Activated T-cell treated with anti-CD3 and anti-CD28 coated beads, Interleukin-2, amount 50 U/mL, for 24 hours (primary cell): Measurements from ENCODE around the gene GPR63.

Experiments used
- DNase-seq: peaks from one replicate; pipeline ENCODE4 v3.0.0-alpha.2; 2020
- H3K27ac Mint-ChIP-seq: 2 replicates; pipeline ENCODE4 v1.8.0; 2020; ENCODE audit warnings: mild to moderate bottlenecking, mixed read lengths
- H3K27me3 Mint-ChIP-seq: 2 replicates; pipeline ENCODE4 v1.8.0; 2020; ENCODE audit warnings: mixed read lengths
- H3K36me3 Mint-ChIP-seq: 2 replicates; pipeline ENCODE4 v1.8.0; 2020; ENCODE audit warnings: low read depth, mixed read lengths
- H3K4me1 Mint-ChIP-seq: 2 replicates; pipeline ENCODE4 v1.8.0; 2020; ENCODE audit warnings: low read depth, mixed read lengths
- H3K4me3 Mint-ChIP-seq: 2 replicates; pipeline ENCODE4 v1.8.0; 2020; ENCODE audit warnings: mild to moderate bottlenecking, moderate library complexity, mixed read lengths
- H3K9me3 Mint-ChIP-seq: 2 replicates; pipeline ENCODE4 v1.8.0; 2020; ENCODE audit warnings: mixed read lengths

The GPR63 gene

DNA sequence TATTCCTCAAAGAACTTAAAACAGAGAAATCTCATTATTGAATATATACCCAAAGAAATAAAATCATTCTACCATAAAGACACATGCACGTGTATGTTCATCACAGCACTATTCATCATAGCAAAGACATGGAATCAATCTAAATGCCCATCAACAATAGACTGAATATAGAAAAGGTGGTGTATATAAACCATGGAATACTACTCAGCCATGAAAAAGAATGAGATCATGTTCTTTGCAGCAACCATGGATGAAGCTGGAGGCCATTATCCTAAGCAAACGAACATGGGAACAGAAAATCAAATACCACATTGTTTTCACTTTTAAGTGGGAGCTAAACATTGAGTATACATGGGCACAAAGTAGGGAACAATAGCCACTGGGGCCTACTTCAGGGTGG, 12.3 kb upstream of the GPR63 start:
- no peak for DNase-seq
- no peak overlapping the region for H3K27ac Mint-ChIP-seq
- H3K4me1 Mint-ChIP-seq: no peaks in the 10 kb centered on the region

GRCh38 chr6:96844530-96844929, 7.3 kb upstream of the GPR63 start:
- Mint-ChIP-seq H3K27me3 (peaks cover 39% of the 10 kb centered on the region), H3K9me3 (peaks cover 27% of the 10 kb centered on the region), H3K4me1 (no peaks in the 10 kb centered on the region), H3K36me3 (no peaks in the 10 kb centered on the region), H3K4me3 (no peak overlapping the region), H3K27ac (no peak overlapping the region)
- DNase-seq: no peak

More for the DNA sequence above, 12.3 kb upstream of the GPR63 start:
- no peaks in the 10 kb centered on the region for H3K36me3 Mint-ChIP-seq
- H3K27me3 Mint-ChIP-seq: peaks cover 29% of the 10 kb centered on the region
- H3K4me3 Mint-ChIP-seq: no peak overlapping the region
- peaks cover 25% of the 10 kb centered on the region for H3K9me3 Mint-ChIP-seq

- Mint-ChIP-seq H3K27me3 (peaks cover 50% of the 10 kb centered on the region), H3K4me3 (no peak overlapping the region), H3K27ac (no peak overlapping the region), H3K4me1 (peaks cover 11% of the 10 kb centered on the region), H3K9me3 (peaks cover 14% of the 10 kb centered on the region), H3K36me3 (no peaks in the 10 kb centered on the region)
- DNase-seq: no peak
These were observed 4.1 kb upstream of the GPR63 start for GRCh38 chr6:96841345-96841744.

GRCh38 chr6:96836631-96837080, 621 bp downstream of the GPR63 start:
- Mint-ChIP-seq H3K27ac (peak overlapping the region; percentile 7), H3K36me3 (no peaks in the 10 kb centered on the region), H3K4me1 (peaks cover 16% of the 10 kb centered on the region), H3K27me3 (peaks cover 59% of the 10 kb centered on the region), H3K9me3 (no peaks in the 10 kb centered on the region), H3K4me3 (peak overlapping the region; percentile 83)
- no peak for DNase-seq

DNA sequence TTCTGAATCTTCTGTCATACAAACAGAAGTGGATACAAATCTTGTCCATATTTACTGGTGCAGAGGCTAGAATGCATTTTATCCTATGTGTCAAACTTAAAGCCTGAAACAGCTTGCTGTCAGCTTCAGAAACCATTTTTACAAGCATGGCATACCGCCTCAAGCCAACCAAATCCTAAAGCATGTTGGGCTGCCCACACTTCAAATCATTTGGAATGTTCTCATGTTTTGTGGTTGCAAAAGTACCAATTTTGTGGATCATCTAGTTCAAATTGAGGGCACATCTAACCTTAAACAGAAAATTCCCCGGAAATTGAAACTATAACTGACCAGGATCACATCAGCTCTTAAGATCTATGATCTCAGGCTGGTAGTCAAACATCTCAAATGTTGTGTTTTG, 3.2 kb downstream of the GPR63 start:
- Mint-ChIP-seq H3K4me3 (no peak overlapping the region), H3K36me3 (peaks cover 3% of the 10 kb centered on the region), H3K4me1 (peaks cover 16% of the 10 kb centered on the region), H3K27me3 (peaks cover 63% of the 10 kb centered on the region), H3K27ac (no peak overlapping the region), H3K9me3 (no peaks in the 10 kb centered on the region)
- DNase-seq: no peak

DNA sequence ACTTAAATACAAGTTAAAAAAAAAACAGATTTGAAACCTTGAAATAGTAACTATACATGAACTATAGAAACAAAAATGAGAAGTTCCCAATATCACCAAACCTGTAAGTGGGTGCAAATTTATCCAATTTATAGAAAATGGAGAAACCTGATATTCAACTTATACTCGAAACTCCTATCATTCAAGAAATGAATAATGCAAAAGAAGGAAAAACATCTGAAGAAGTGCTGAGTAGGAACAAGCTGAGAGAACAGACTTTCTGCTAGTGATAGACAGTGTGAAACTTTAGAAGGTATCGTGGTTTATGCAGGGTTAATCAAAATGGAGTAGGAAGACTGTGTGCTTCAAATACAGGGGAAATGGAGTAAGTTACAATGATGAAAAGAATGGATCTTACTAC, 4.5 kb downstream of the GPR63 start:
- DNase-seq: no peak
- Mint-ChIP-seq H3K4me1 (peaks cover 11% of the 10 kb centered on the region), H3K4me3 (no peak overlapping the region), H3K36me3 (peaks cover 3% of the 10 kb centered on the region), H3K27me3 (peaks cover 52% of the 10 kb centered on the region), H3K27ac (no peak overlapping the region), H3K9me3 (no peaks in the 10 kb centered on the region)

- peaks cover 3% of the 10 kb centered on the region for H3K36me3 Mint-ChIP-seq
- H3K27ac Mint-ChIP-seq: no peak overlapping the region
- H3K4me1 Mint-ChIP-seq: peaks cover 3% of the 10 kb centered on the region
- DNase-seq: no peak
- H3K27me3 Mint-ChIP-seq: peaks cover 14% of the 10 kb centered on the region
- no peak overlapping the region for H3K4me3 Mint-ChIP-seq
- no peaks in the 10 kb centered on the region for H3K9me3 Mint-ChIP-seq
These were observed 10.4 kb downstream of the GPR63 start for GRCh38 chr6:96826865-96827264.

- H3K4me1 Mint-ChIP-seq: peaks cover 3% of the 10 kb centered on the region
- no peak for DNase-seq
These were observed 13.5 kb downstream of the GPR63 start for GRCh38 chr6:96823743-96824142.

GRCh38 chr6:96821034-96821433, 16.2 kb downstream of the GPR63 start:
- Mint-ChIP-seq H3K9me3 (no peaks in the 10 kb centered on the region), H3K36me3 (no peaks in the 10 kb centered on the region), H3K27ac (no peak overlapping the region), H3K4me1 (no peaks in the 10 kb centered on the region), H3K4me3 (no peak overlapping the region), H3K27me3 (peaks cover 2% of the 10 kb centered on the region)
- DNase-seq: no peak

More at GRCh38 chr6:96823743-96824142, 13.5 kb downstream of the GPR63 start:
- Mint-ChIP-seq H3K36me3 (no peaks in the 10 kb centered on the region), H3K27me3 (peaks cover 5% of the 10 kb centered on the region), H3K4me3 (no peak overlapping the region), H3K27ac (no peak overlapping the region), H3K9me3 (no peaks in the 10 kb centered on the region)

DNA sequence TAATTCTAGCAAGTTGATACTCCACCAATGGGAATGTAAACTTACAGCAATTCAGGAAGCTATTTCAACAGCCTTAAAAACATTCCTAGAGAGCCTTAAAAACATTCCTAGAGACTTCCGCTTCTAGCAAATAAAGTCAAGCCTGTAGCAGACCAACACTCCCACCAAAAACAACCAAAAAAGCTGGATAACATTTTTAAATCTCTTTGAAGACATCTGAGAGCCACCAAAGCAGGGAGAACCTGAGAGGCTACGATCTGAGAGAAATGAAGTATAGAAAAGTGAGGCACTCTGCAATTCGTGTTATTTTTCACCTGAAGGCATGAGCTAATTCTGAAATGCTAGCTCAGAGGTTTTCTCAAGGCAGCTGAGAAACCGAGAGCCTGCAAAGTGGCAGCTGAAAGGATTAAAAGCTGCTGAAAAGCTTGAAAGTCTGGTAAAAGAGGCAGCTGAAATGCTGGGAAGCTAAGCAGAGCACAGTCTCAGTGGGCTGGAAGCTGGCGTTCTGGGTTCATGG, 20.9 kb downstream of the GPR63 start:
- DNase-seq: no peak
- Mint-ChIP-seq H3K4me3 (no peak overlapping the region), H3K4me1 (no peaks in the 10 kb centered on the region), H3K36me3 (no peaks in the 10 kb centered on the region), H3K27me3 (peaks cover 13% of the 10 kb centered on the region), H3K9me3 (no peaks in the 10 kb centered on the region), H3K27ac (no peak overlapping the region)

- H3K4me1 Mint-ChIP-seq: no peaks in the 10 kb centered on the region
These were observed 22.7 kb downstream of the GPR63 start for GRCh38 chr6:96814625-96815024.

DNA sequence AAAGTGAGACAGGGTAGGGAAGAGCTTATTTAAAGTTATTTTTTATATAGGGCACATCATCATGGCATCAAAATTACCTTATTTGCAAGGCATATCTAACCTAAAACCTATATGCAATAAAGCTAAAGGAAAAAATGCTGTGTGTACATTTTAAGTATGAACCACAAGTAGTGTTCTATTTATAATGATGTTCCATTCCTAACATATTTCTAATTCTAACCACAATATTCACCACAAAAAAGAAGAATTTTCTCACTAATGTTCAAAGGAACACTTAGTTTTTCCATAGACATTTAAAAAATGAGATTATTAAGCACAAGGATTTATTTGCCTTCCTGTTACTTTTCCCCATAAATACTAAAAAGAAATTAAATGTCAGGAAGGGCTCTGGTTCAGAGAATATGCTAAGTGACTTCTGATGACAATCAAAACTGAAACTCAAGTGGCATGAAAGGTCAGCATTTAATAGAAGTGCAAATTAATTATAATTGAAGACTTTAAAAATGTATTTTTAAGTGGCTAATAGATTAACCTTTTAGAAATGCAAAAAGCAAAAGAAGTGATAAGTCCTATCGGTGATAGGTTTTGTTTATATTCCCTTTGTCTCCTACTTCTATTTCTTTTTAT, 25.1 kb downstream of the GPR63 start:
- no peak overlapping the region for H3K4me3 Mint-ChIP-seq
- no peaks in the 10 kb centered on the region for H3K4me1 Mint-ChIP-seq
- peaks cover 13% of the 10 kb centered on the region for H3K27me3 Mint-ChIP-seq
- H3K36me3 Mint-ChIP-seq: no peaks in the 10 kb centered on the region
- DNase-seq: no peak
- no peaks in the 10 kb centered on the region for H3K9me3 Mint-ChIP-seq
- no peak overlapping the region for H3K27ac Mint-ChIP-seq

More at GRCh38 chr6:96814625-96815024, 22.7 kb downstream of the GPR63 start:
- DNase-seq: no peak
- H3K36me3 Mint-ChIP-seq: no peaks in the 10 kb centered on the region
- H3K4me3 Mint-ChIP-seq: no peak overlapping the region
- H3K27me3 Mint-ChIP-seq: peaks cover 13% of the 10 kb centered on the region
- H3K9me3 Mint-ChIP-seq: no peaks in the 10 kb centered on the region
- H3K27ac Mint-ChIP-seq: no peak overlapping the region

DNA sequence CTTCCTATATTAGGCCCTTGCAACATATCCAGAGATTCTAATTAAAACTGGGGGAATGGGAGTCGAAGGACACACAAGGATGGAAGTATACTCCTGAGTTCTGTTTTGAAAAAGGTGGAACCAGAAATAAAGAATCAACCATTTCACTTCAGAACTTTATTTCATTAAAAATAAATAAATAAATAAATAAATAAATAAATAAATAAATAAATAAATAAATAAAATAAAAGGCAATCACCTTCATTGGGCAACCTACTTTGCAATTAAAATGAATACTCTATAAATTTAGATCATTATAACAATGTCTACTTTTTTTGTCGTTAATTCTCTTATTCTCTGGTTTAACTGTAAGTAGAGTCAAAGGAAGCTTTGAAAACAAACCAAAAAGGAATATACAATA, 25.6 kb downstream of the GPR63 start:
- H3K4me3 Mint-ChIP-seq: no peak overlapping the region
- no peaks in the 10 kb centered on the region for H3K4me1 Mint-ChIP-seq
- H3K36me3 Mint-ChIP-seq: no peaks in the 10 kb centered on the region
- no peak overlapping the region for H3K27ac Mint-ChIP-seq
- no peak for DNase-seq
- no peaks in the 10 kb centered on the region for H3K9me3 Mint-ChIP-seq
- peaks cover 13% of the 10 kb centered on the region for H3K27me3 Mint-ChIP-seq

- Mint-ChIP-seq H3K9me3 (no peaks in the 10 kb centered on the region), H3K4me3 (no peak overlapping the region), H3K4me1 (no peaks in the 10 kb centered on the region), H3K27ac (no peak overlapping the region), H3K36me3 (no peaks in the 10 kb centered on the region), H3K27me3 (peaks cover 13% of the 10 kb centered on the region)
- no peak for DNase-seq
These were observed 26.1 kb downstream of the GPR63 start for GRCh38 chr6:96811136-96811535.

GRCh38 chr6:96809119-96809518, 28.2 kb downstream of the GPR63 start:
- no peak for DNase-seq
- H3K36me3 Mint-ChIP-seq: no peaks in the 10 kb centered on the region
- no peaks in the 10 kb centered on the region for H3K4me1 Mint-ChIP-seq
- H3K4me3 Mint-ChIP-seq: no peak overlapping the region
- no peak overlapping the region for H3K27ac Mint-ChIP-seq
- peaks cover under 1% of the 10 kb centered on the region for H3K27me3 Mint-ChIP-seq
- no peaks in the 10 kb centered on the region for H3K9me3 Mint-ChIP-seq
